HG03045 (cell line): Measurements from ENCODE around the gene GPC2.
A peak's percentile ranks its signal among the peaks of the same experiment; 100 is the strongest.
"Not testable (repeated sequence)": the region's sequence is repeated elsewhere in the genome, so short reads cannot be mapped to it uniquely, and the experiment has no call there.

Source experiments
- ATAC-seq: cut with Tn5 transposase; IDR thresholded peaks from one replicate; pipeline ENCODE4 v1.9.1; 2021; ENCODE audit warnings: mild to moderate bottlenecking, moderate library complexity; ENCODE audit not compliant: unreplicated experiment

The GPC2 gene

GRCh38 chr7:100208911-100209408 is 31.8 kb upstream of the GPC2 start:
- ATAC-seq = peak; percentile 55

- no peak for ATAC-seq
These were observed 27.3 kb upstream of the GPC2 start for GRCh38 chr7:100204454-100204853.

- no peak for ATAC-seq
These were observed 23.5 kb upstream of the GPC2 start for GRCh38 chr7:100200693-100201092.

GRCh38 chr7:100198266-100198665 is 21.1 kb upstream of the GPC2 start:
- no peak for ATAC-seq

- ATAC-seq = not testable (repeated sequence)
These were observed 18.7 kb upstream of the GPC2 start for GRCh38 chr7:100195901-100196322.

- ATAC-seq = no peak
These were observed 18.0 kb upstream of the GPC2 start for GRCh38 chr7:100195222-100195621.

- ATAC-seq = no peak
These were observed 15.8 kb upstream of the GPC2 start for GRCh38 chr7:100192969-100193368.

GRCh38 chr7:100192281-100192862 is 15.2 kb upstream of the GPC2 start:
- not testable (repeated sequence) for ATAC-seq

GRCh38 chr7:100191775-100192174 is 14.6 kb upstream of the GPC2 start:
- no peak for ATAC-seq

- ATAC-seq = no peak
These were observed 13.0 kb upstream of the GPC2 start for GRCh38 chr7:100190048-100190711.

GRCh38 chr7:100189061-100189460 is 11.9 kb upstream of the GPC2 start:
- ATAC-seq = no peak

GRCh38 chr7:100185726-100186125 is 8.5 kb upstream of the GPC2 start:
- no peak for ATAC-seq

GRCh38 chr7:100183090-100183489 is 5.9 kb upstream of the GPC2 start:
- not testable (repeated sequence) for ATAC-seq

- not testable (repeated sequence) for ATAC-seq
These were observed 5.4 kb upstream of the GPC2 start for GRCh38 chr7:100182616-100183015.

GRCh38 chr7:100180084-100180483 is 2.9 kb upstream of the GPC2 start:
- not testable (repeated sequence) for ATAC-seq

GRCh38 chr7:100176096-100177044 is 811 bp downstream of the GPC2 start:
- ATAC-seq = no peak

GRCh38 chr7:100175296-100175935 is 1.8 kb downstream of the GPC2 start:
- no peak for ATAC-seq

- ATAC-seq = no peak
These were observed 2.6 kb downstream of the GPC2 start for GRCh38 chr7:100174582-100174981.

GRCh38 chr7:100173806-100174495 is 3.2 kb downstream of the GPC2 start:
- ATAC-seq = no peak

- no peak for ATAC-seq
These were observed 5.3 kb downstream of the GPC2 start for GRCh38 chr7:100171840-100172239.
